HEK293T (cell line): ENCODE results near the gene GREM2.

Experiments
- BHLHE40 ChIP-seq: fragments of 450-650 bp; IDR thresholded peaks from 2 replicates; pipeline ENCODE4 v1.6.1; 2016; ENCODE audit warnings: mild to moderate bottlenecking, moderate library complexity, borderline replicate concordance
- FOXK2 ChIP-seq: fragments of 450-650 bp; IDR thresholded peaks from 2 replicates; pipeline ENCODE4 v1.6.1; 2016; ENCODE audit warnings: mild to moderate bottlenecking
- LEF1 ChIP-seq: fragments of 450-650 bp; IDR thresholded peaks from 2 replicates; pipeline ENCODE4 v1.6.1; 2017; ENCODE audit warnings: mild to moderate bottlenecking, borderline replicate concordance
- TARDBP ChIP-seq: fragments of 450-650 bp; IDR thresholded peaks from 2 replicates; pipeline ENCODE4 v1.6.1; 2016
- ZNF384 ChIP-seq: fragments of 450-650 bp; IDR thresholded peaks from 2 replicates; pipeline ENCODE4 v1.6.1; 2016

DNA sequence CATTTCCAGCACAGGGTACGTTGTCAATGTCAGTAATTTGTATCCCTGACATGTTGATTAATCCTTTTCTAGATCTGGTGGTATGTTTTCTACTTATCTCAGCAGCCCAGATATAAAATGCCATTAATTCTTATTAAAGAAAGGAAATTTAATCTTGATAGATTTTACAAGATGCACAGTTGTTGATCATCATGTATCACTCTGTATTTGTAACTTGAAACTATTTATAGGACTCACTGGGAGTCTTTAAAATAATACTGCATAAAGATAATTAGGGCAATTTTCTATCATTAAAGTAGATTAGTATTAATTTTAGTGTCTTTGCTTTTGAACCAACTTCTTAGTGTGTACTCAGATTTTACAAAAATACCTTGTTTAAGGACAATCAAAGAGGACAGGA is 84.9 kb downstream of the GREM2 start:
- TF ChIP-seq FOXK2: no peak
- TF ChIP-seq ZNF384: no peak
- TF ChIP-seq LEF1: no peak
- no peak for TF ChIP-seq BHLHE40
- no peak for TF ChIP-seq TARDBP
